GM12878 (cell line): Measurements from ENCODE around the gene KRT31. TPM values are rescaled to one million over a fixed set of nuclear protein-coding genes. Genes with fewer than 3 reads are reported as not detected.
"Not testable (repeated sequence)": the region's sequence is repeated elsewhere in the genome, so short reads cannot be mapped to it uniquely, and the experiment has no call there.

Experiments
- ATAC-seq: fragments of 200-7000 bp; cut with Tn5 transposase; 3 replicates; pipeline ENCODE4 v1.9.1; 2020; ENCODE audit warnings: mild to moderate bottlenecking, moderate library complexity
- BruUV-seq: library from RNA; stranded (reverse); fragments of 400-500 nt; replicated peaks from 2 replicates; lab custom pipeline; 2021; lab: Mats Ljungman, UMichigan
- CTCF ChIA-PET: fragments of 300-600 bp; sonication (Branson Sonifier 250); formaldehyde crosslinking; extraction: SDS; loops from one replicate; lab custom pipeline; 2021; ENCODE audit warnings: inconsistent platforms; lab: Yijun Ruan, JAX
- POLR2A ChIA-PET: fragments of 350-600 bp; formaldehyde crosslinking; extraction: SDS; loops from one replicate; lab custom pipeline; 2021; ENCODE audit warnings: inconsistent platforms; lab: Charles Lee
- RAD21 ChIA-PET: fragments of 300-600 bp; sonication (Branson Sonifier 250); formaldehyde crosslinking; loops from one replicate; lab custom pipeline; 2023; ENCODE audit warnings: antibody characterized with exemption; ENCODE audit not compliant: unreplicated experiment; lab: Charles Lee
- SMC1A ChIA-PET: fragments of 300-600 bp; sonication (Branson Sonifier 250); formaldehyde crosslinking; loops from one replicate; lab custom pipeline; 2023; ENCODE audit not compliant: unreplicated experiment, uncharacterized antibody; lab: Charles Lee
- DNase-seq: peaks from one replicate; pipeline ENCODE4 v3.0.0-alpha.2; 2011; ENCODE audit warnings: low read depth, low spot score
- FAIRE-seq: peaks from 3 replicates; lab custom pipeline; 2011; peaks lifted over from hg19 to GRCh38; lab: Jason Lieb, UNC
- H2AFZ ChIP-seq: 2 replicates; pipeline ENCODE4 v1.6.0; 2011; ENCODE audit warnings: low read depth, low read length, control low read depth; ENCODE audit not compliant: control insufficient read depth
- H3K27ac ChIP-seq: 2 replicates; pipeline ENCODE4 v1.5.1; 2011; ENCODE audit warnings: control low read depth; ENCODE audit not compliant: control insufficient read depth, insufficient read depth
- H3K27me3 ChIP-seq, 2 experiments: replicated peaks in 1 of 2; 2 replicates each; pipeline versions ENCODE4 v1.6.0 to v1.6.1; 2011; ENCODE audit warnings: low read length in 1 of 2; ENCODE audit not compliant: control insufficient read depth in 2 of 2, insufficient read depth in 2 of 2
- H3K36me3 ChIP-seq, 2 experiments: 2 replicates each; pipeline ENCODE4 v1.5.1; 2011; ENCODE audit warnings: low read length in 1 of 2; ENCODE audit not compliant: control insufficient read depth in 2 of 2, insufficient read depth in 2 of 2
- H3K4me1 ChIP-seq: 2 replicates; pipeline ENCODE4 v1.6.1; 2011; ENCODE audit warnings: mild to moderate bottlenecking, low read length, moderate library complexity, mixed read lengths; ENCODE audit not compliant: control insufficient read depth, insufficient read depth
- H3K4me2 ChIP-seq: 2 replicates; pipeline ENCODE4 v1.6.0; 2011; ENCODE audit warnings: control low read depth; ENCODE audit not compliant: control insufficient read depth, insufficient read depth
- H3K4me3 ChIP-seq: fragments of 200-600 bp; sonication (generic); 2 replicates; pipeline ENCODE4 v1.5.1; 2016
- H3K79me2 ChIP-seq: 2 replicates; pipeline ENCODE4 v1.6.0; 2011; ENCODE audit warnings: low read length; ENCODE audit not compliant: control insufficient read depth, insufficient read depth
- H3K9ac ChIP-seq: 2 replicates; pipeline ENCODE4 v1.8.0; 2011; ENCODE audit warnings: low read length, control low read depth, mixed read lengths; ENCODE audit not compliant: control insufficient read depth, insufficient read depth
- H3K9me3 ChIP-seq: replicated peaks from 3 replicates; pipeline ENCODE4 v1.5.1; 2011; ENCODE audit warnings: mild to moderate bottlenecking, low read length; ENCODE audit not compliant: control insufficient read depth, insufficient read depth
- H4K20me1 ChIP-seq: 2 replicates; pipeline ENCODE4 v1.6.0; 2011; ENCODE audit not compliant: control insufficient read depth, insufficient read depth
- SMAD5 ChIP-seq: IDR thresholded peaks from 2 replicates; pipeline ENCODE4 v1.6.1; 2016; ENCODE audit warnings: antibody characterized with exemption, low read depth
- WGBS: methylation state at CpG from one replicate; pipeline ENCODE4 v1.1.6; 2016; ENCODE audit warnings: low lambda C conversion rate; ENCODE audit not compliant: insufficient replicate concordance, insufficient coverage; ENCODE audit errors: missing lambda C conversion rate; 5-methylcytosine and 5-hydroxymethylcytosine counted together
- in situ Hi-C: fragments of 300-500 bp; cut with MboI; formaldehyde crosslinking; loops from 9 replicates; pipeline ENCODE4 v1.14.3; 2018; ENCODE audit warnings: mixed read lengths
- intact Hi-C: fragments of 100-400 bp; cut with micrococcal nuclease; formaldehyde crosslinking; loops from one replicate; pipeline ENCODE4 v1.14.2; 2022; ENCODE audit not compliant: unreplicated experiment
- polyA plus RNA-seq, 11 experiments: library from polyadenylated mRNA; depleted of rRNA in 4 of 11; unstranded in 6 of 11; stranded (reverse) in 5 of 11; fragments of >200 nt; fragmentation: Nextera tagmentation in 4 of 11; fragmentation: Illumina TruSeq in 1 of 11; extraction: Ambion mirVana in 4 of 11; extraction: Trizol in 1 of 11; gene quantifications; 1 replicate in 1 of 11; 2 replicates in 10 of 11; pipeline versions ENCODE4 v1.2.1 to v1.2.3, GENCODE V29; 2011 to 2016; ENCODE audit warnings: inconsistent platforms in 2 of 11, missing spikeins in 2 of 11, low read depth in 1 of 11
- total RNA-seq, 4 experiments: library from RNA; depleted of rRNA in 3 of 4; stranded (reverse); fragments of >200 nt in 3 of 4; fragmentation: Illumina TruSeq in 1 of 4; extraction: Trizol in 1 of 4; gene quantifications; 2 replicates each; pipeline versions ENCODE4 v1.2.1 to v1.2.3, GENCODE V29; 2013 to 2021

KRT31 gene
- total and polyA plus RNA-seq, 10 of the 15 experiments (the other 5 are each of a cell fraction or from before 2014, with no cell fraction given) = not detected

GRCh38 chr17:41382394-41382793, 15.0 kb downstream of the KRT31 start:
- Histone ChIP-seq H3K27ac (no peak overlapping the region), H3K36me3 (no peaks in the 10 kb centered on the region), H3K27me3 (no peaks in the 10 kb centered on the region), H3K79me2 (no peaks in the 10 kb centered on the region), H3K9me3 (no peaks in the 10 kb centered on the region; the same call in 2 of the 3 replicates), H4K20me1 (no peaks in the 10 kb centered on the region), H3K4me3 (no peak overlapping the region), H3K9ac (no peak overlapping the region), H3K4me2 (no peak overlapping the region), H2AFZ (no peak overlapping the region), H3K4me1 (no peaks in the 10 kb centered on the region)
- CTCF ChIA-PET = no interaction called here
- RAD21 ChIA-PET = no interaction called here
- WGBS = 5% methylated on average over 1 of the region's 1 CpG
- DNase-seq = no peak
- intact Hi-C loops = no loop called here
- SMC1A ChIA-PET = interaction anchor here (1.0 kb wide), 1 partner anchor 9 kb away, joined by 3 read pairs; no protein-coding TSS in a partner anchor
- TF ChIP-seq SMAD5 = no peak
- ATAC-seq = no peak
- FAIRE-seq = no peak
- in situ Hi-C loops = no loop called here
- POLR2A ChIA-PET = no interaction called here
- no TSS peak for BruUV-seq

GRCh38 chr17:41381943-41382342, 15.5 kb downstream of the KRT31 start, which contains the start of gene KRT34:
KRT34 (minus strand) TSS chr17:41382306; CDS start chr17:41382246, 60 bp downstream.
- DNase-seq, H3K4me2 ChIP-seq, FAIRE-seq, H3K36me3 ChIP-seq, H3K27me3 ChIP-seq, ATAC-seq, H3K9ac ChIP-seq, H3K79me2 ChIP-seq, intact Hi-C loops, H3K9me3 ChIP-seq, CTCF ChIA-PET, H3K4me3 ChIP-seq, in situ Hi-C loops, RAD21 ChIA-PET, H3K27ac ChIP-seq, POLR2A ChIA-PET, H3K4me1 ChIP-seq, BruUV-seq, H4K20me1 ChIP-seq, H2AFZ ChIP-seq: not testable (repeated sequence)
- 48% methylated on average over 12 of the region's 13 CpGs for WGBS
- SMC1A ChIA-PET = interaction anchor here (1.0 kb wide), 1 partner anchor 9 kb away, joined by 3 read pairs; no protein-coding TSS in a partner anchor

- H3K9ac ChIP-seq, FAIRE-seq, BruUV-seq, ATAC-seq, CTCF ChIA-PET, intact Hi-C loops, H3K27me3 ChIP-seq, H3K9me3 ChIP-seq, H3K27ac ChIP-seq, H2AFZ ChIP-seq, H3K4me2 ChIP-seq, H4K20me1 ChIP-seq, DNase-seq, H3K79me2 ChIP-seq, in situ Hi-C loops, H3K4me3 ChIP-seq, H3K4me1 ChIP-seq, H3K36me3 ChIP-seq, RAD21 ChIA-PET, POLR2A ChIA-PET: not testable (repeated sequence)
- WGBS = 32% methylated on average over 7 of the region's 7 CpGs
- SMC1A ChIA-PET = interaction anchor here (0.6 kb wide), 1 partner anchor 163 kb away, joined by 3 read pairs; no protein-coding TSS in a partner anchor
These were observed 17.3 kb downstream of the KRT31 start for GRCh38 chr17:41380091-41380490.
